Sigmoid colon (tissue), 4 donors: ENCODE results near the gene DIPK1B.

Experiments used
- POLR2AphosphoS5 ChIP-seq, 4 donors: sonication (generic); formaldehyde crosslinking; IDR thresholded peaks; one replicate each; pipeline ENCODE4 v1.6.1; 2017; ENCODE audit warnings: antibody characterized with exemption in 4 of 4
- TF ChIP-seq, protein P1 (sequence below), 4 experiments: fragments of 450-650 bp in 3 of 4; fragments of 200-600 bp in 1 of 4; IDR thresholded peaks; one replicate each; pipeline ENCODE4 v1.5.1; 2016 to 2019; ENCODE audit warnings: antibody characterized with exemption in 4 of 4, mild to moderate bottlenecking in 3 of 4, moderate library complexity in 2 of 4

DNA sequence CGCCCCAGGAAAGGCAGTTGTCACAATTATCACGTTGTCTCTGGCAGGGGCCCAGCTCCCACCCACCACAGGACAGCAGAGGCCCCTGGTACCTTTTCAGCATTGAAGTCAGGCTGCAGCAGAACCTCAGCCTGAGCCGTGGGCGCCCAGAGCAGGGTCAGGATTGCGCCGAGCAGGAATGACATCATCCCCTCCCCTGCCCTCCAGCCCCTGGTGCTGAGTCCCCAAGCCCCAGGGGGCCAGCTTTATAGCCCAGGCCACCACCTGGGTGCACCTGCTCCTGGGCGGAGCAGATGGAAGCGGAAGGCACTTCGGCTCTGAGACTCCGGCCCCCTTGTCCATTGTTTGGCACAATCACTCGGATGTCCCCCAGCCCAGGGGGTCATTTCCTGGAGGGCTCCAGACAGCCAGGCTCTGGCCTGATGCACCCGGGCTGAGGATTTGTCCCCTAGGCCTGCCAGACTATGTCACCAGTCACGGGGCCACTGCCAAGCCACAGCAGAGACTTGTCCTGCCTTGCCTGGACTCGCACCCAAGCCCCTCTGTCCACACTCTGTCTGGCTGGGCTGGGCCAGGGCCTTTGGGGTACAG lies 52.0 kb downstream of the DIPK1B start, which contains the start of gene LCN15:
- TF ChIP-seq, protein P1, sequence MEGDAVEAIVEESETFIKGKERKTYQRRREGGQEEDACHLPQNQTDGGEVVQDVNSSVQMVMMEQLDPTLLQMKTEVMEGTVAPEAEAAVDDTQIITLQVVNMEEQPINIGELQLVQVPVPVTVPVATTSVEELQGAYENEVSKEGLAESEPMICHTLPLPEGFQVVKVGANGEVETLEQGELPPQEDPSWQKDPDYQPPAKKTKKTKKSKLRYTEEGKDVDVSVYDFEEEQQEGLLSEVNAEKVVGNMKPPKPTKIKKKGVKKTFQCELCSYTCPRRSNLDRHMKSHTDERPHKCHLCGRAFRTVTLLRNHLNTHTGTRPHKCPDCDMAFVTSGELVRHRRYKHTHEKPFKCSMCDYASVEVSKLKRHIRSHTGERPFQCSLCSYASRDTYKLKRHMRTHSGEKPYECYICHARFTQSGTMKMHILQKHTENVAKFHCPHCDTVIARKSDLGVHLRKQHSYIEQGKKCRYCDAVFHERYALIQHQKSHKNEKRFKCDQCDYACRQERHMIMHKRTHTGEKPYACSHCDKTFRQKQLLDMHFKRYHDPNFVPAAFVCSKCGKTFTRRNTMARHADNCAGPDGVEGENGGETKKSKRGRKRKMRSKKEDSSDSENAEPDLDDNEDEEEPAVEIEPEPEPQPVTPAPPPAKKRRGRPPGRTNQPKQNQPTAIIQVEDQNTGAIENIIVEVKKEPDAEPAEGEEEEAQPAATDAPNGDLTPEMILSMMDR (IDR thresholded peaks at IDR 0.05), result no peak
- no peak for TF ChIP-seq POLR2AphosphoS5 (IDR thresholded peaks at IDR 0.05)
